Panc1 (cell line): Measurements from ENCODE around the gene PRPS1. TPM values are rescaled to one million over a fixed set of nuclear protein-coding genes. Genes with fewer than 3 reads are reported as not detected.

ENCODE experiments used
- ATAC-seq: fragments of 200-7000 bp; cut with Tn5 transposase; 2 replicates; pipeline ENCODE4 v1.9.1; 2020; ENCODE audit warnings: mild to moderate bottlenecking, moderate library complexity
- BruUV-seq: library from RNA; stranded (reverse); fragments of 400-500 nt; replicated peaks from 2 replicates; lab custom pipeline; 2021; lab: Mats Ljungman, UMichigan
- CTCF ChIA-PET: fragments of 300-600 bp; sonication (Branson Sonifier 250); formaldehyde crosslinking; loops from one replicate; lab custom pipeline; 2022; ENCODE audit warnings: antibody characterized with exemption; lab: Charles Lee
- POLR2A ChIA-PET: fragments of 300-600 bp; sonication (Branson Sonifier 250); formaldehyde crosslinking; loops from one replicate; lab custom pipeline; 2022; ENCODE audit warnings: antibody characterized with exemption; lab: Charles Lee
- DNase-seq: peaks from one replicate; pipeline ENCODE4 v3.0.0-alpha.2; 2010; ENCODE audit warnings: low read depth, low spot score
- H3K27ac ChIP-seq: 2 replicates; pipeline ENCODE4 v1.5.1; 2011; ENCODE audit warnings: mild to moderate bottlenecking, low read length, inconsistent platforms
- H3K27me3 ChIP-seq: fragments of 200-500 bp; sonication (Bioruptor generic); 2 replicates; pipeline ENCODE4 v1.6.0; 2014; ENCODE audit warnings: low read length, inconsistent platforms; ENCODE audit not compliant: control insufficient read depth, insufficient read depth
- H3K36me3 ChIP-seq: fragments of 200-500 bp; sonication (Bioruptor generic); 2 replicates; pipeline ENCODE4 v1.5.1; 2014; ENCODE audit warnings: inconsistent platforms, mild to moderate bottlenecking, low read length, moderate library complexity; ENCODE audit not compliant: control insufficient read depth, insufficient read depth
- H3K4me1 ChIP-seq: 2 replicates; pipeline ENCODE4 v1.5.1; 2011; ENCODE audit warnings: inconsistent platforms, mild to moderate bottlenecking, low read length, moderate library complexity; ENCODE audit not compliant: control insufficient read depth, insufficient read depth
- H3K4me3 ChIP-seq, 2 experiments: 2 replicates each; pipeline ENCODE4 v1.5.1; 2011 to 2012; ENCODE audit warnings: low read depth in 2 of 2, low read length in 2 of 2, mild to moderate bottlenecking in 2 of 2, inconsistent platforms in 1 of 2, moderate library complexity in 1 of 2
- H3K9me3 ChIP-seq: fragments of 200-500 bp; sonication (Bioruptor generic); 2 replicates; pipeline ENCODE4 v1.5.1; 2014; ENCODE audit warnings: low read depth, mild to moderate bottlenecking, inconsistent platforms, low read length, moderate library complexity; ENCODE audit not compliant: control insufficient read depth, insufficient read depth
- POLR2AphosphoS5 ChIP-seq: IDR thresholded peaks from 2 replicates; pipeline ENCODE4 v1.6.1; 2012; ENCODE audit warnings: mild to moderate bottlenecking, low read depth, low read length, moderate library complexity
- SIN3A ChIP-seq: IDR thresholded peaks from 2 replicates; pipeline ENCODE4 v1.6.1; 2012; ENCODE audit warnings: low read depth, mild to moderate bottlenecking, low read length, moderate library complexity, borderline replicate concordance; ENCODE audit not compliant: insufficient read depth
- TCF7L2 ChIP-seq: IDR thresholded peaks from 2 replicates; pipeline ENCODE4 v1.6.1; 2011; ENCODE audit warnings: mild to moderate bottlenecking, low read depth, low read length, inconsistent platforms
- in situ Hi-C: cut with HindIII; loops from 2 replicates; pipeline ENCODE4 v1.10.0; 2016; ENCODE audit warnings: low sequenced_read_pairs, low pct_unique_long_range_greater_than_20kb
- intact Hi-C: fragments of 100-400 bp; cut with micrococcal nuclease; formaldehyde crosslinking; loops from one replicate; pipeline ENCODE4 v1.10.0; 2022; ENCODE audit not compliant: unreplicated experiment
- total RNA-seq: library from RNA; stranded (reverse); gene quantifications from one replicate; pipeline ENCODE4 v1.2.1, GENCODE V29; 2021; ENCODE audit not compliant: unreplicated experiment
- TF ChIP-seq, protein P1 (sequence below): fragments of 450-650 bp; IDR thresholded peaks from 2 replicates; pipeline ENCODE4 v1.5.1; 2017; ENCODE audit warnings: mild to moderate bottlenecking
- TF ChIP-seq, protein P2 (sequence below), 2 experiments: IDR thresholded peaks; 2 replicates each; pipeline ENCODE4 v1.6.1; 2011 to 2012; ENCODE audit warnings: low read depth in 2 of 2, control low read depth in 1 of 2, low read length in 1 of 2, mild to moderate bottlenecking in 1 of 2, moderate library complexity in 1 of 2; ENCODE audit not compliant: insufficient read depth in 1 of 2

Gene PRPS1
- total RNA-seq, 1 experiment from 2014 or later, result 152 TPM

DNA sequence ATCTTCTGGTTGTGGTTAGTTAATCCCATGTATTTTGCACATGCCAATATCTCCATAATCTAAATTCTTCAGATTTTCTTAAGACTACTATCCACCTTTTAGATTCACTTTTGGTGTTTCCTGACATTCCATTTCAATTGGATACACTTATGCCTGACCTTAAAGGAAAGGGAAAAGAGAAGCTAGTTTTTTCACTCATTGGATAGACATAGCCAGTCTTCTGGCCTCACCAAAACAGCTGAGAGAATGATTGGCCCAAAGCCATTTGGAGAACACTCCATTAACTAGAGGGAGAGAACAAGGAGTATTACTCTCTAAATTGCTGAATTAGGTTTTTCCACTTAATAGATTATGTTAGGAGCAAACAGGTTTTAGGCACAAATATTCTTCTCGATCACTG lies 4.0 kb downstream of the PRPS1 start:
- TSS peak; percentile 6 for BruUV-seq
- in situ Hi-C loops, result no loop called here
- Histone ChIP-seq H3K4me1 (peaks cover 25% of the 10 kb centered on the region), H3K27ac (no peak overlapping the region), H3K36me3 (no peaks in the 10 kb centered on the region; the same call in 1 of the 2 replicates), H3K4me3 (no peak overlapping the region), H3K9me3 (no peaks in the 10 kb centered on the region), H3K27me3 (no peaks in the 10 kb centered on the region)
- intact Hi-C loops, result no loop called here
- TF ChIP-seq, protein P1, sequence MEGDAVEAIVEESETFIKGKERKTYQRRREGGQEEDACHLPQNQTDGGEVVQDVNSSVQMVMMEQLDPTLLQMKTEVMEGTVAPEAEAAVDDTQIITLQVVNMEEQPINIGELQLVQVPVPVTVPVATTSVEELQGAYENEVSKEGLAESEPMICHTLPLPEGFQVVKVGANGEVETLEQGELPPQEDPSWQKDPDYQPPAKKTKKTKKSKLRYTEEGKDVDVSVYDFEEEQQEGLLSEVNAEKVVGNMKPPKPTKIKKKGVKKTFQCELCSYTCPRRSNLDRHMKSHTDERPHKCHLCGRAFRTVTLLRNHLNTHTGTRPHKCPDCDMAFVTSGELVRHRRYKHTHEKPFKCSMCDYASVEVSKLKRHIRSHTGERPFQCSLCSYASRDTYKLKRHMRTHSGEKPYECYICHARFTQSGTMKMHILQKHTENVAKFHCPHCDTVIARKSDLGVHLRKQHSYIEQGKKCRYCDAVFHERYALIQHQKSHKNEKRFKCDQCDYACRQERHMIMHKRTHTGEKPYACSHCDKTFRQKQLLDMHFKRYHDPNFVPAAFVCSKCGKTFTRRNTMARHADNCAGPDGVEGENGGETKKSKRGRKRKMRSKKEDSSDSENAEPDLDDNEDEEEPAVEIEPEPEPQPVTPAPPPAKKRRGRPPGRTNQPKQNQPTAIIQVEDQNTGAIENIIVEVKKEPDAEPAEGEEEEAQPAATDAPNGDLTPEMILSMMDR, result no peak
- TF ChIP-seq SIN3A (no peak), TCF7L2 (no peak), POLR2AphosphoS5 (no peak)
- TF ChIP-seq, protein P2, sequence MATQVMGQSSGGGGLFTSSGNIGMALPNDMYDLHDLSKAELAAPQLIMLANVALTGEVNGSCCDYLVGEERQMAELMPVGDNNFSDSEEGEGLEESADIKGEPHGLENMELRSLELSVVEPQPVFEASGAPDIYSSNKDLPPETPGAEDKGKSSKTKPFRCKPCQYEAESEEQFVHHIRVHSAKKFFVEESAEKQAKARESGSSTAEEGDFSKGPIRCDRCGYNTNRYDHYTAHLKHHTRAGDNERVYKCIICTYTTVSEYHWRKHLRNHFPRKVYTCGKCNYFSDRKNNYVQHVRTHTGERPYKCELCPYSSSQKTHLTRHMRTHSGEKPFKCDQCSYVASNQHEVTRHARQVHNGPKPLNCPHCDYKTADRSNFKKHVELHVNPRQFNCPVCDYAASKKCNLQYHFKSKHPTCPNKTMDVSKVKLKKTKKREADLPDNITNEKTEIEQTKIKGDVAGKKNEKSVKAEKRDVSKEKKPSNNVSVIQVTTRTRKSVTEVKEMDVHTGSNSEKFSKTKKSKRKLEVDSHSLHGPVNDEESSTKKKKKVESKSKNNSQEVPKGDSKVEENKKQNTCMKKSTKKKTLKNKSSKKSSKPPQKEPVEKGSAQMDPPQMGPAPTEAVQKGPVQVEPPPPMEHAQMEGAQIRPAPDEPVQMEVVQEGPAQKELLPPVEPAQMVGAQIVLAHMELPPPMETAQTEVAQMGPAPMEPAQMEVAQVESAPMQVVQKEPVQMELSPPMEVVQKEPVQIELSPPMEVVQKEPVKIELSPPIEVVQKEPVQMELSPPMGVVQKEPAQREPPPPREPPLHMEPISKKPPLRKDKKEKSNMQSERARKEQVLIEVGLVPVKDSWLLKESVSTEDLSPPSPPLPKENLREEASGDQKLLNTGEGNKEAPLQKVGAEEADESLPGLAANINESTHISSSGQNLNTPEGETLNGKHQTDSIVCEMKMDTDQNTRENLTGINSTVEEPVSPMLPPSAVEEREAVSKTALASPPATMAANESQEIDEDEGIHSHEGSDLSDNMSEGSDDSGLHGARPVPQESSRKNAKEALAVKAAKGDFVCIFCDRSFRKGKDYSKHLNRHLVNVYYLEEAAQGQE (IDR thresholded peaks at IDR 0.05; ENCODE audit: insufficient read depth in 1 of 2, low read depth in 2 of 2, low read length in 1 of 2), result no peak
- DNase-seq (no peak), ATAC-seq (no peak)
- ChIA-PET CTCF (interaction anchor here (0.9 kb wide), 1 partner anchor 94 kb away, joined by 9 read pairs; no protein-coding TSS in a partner anchor), POLR2A (no interaction called here)

GRCh38 chrX:107646735-107647134 lies 18.4 kb downstream of the PRPS1 start:
- no peak for DNase-seq
- in situ Hi-C loops, result no loop called here
- no peaks in the 10 kb centered on the region for H3K27me3 ChIP-seq
- no peaks in the 10 kb centered on the region for H3K4me1 ChIP-seq
- no TSS peak for BruUV-seq
- H3K4me3 ChIP-seq, result no peak overlapping the region
- H3K27ac ChIP-seq, result no peak overlapping the region
- intact Hi-C loops, result no loop called here
- peaks cover 5% of the 10 kb centered on the region; the same call in 1 of the 2 replicates for H3K36me3 ChIP-seq
- TF ChIP-seq POLR2AphosphoS5, result no peak
- no peak for TF ChIP-seq SIN3A
- TF ChIP-seq, protein P1, result no peak
- TF ChIP-seq, protein P2 (IDR thresholded peaks at IDR 0.05; ENCODE audit: insufficient read depth in 1 of 2, low read depth in 2 of 2, low read length in 1 of 2), result no peak
- no peak for TF ChIP-seq TCF7L2
- peak; percentile 62; the same call in 1 of the 2 replicates for ATAC-seq
- POLR2A ChIA-PET, result no interaction called here
- CTCF ChIA-PET, result no interaction called here
- H3K9me3 ChIP-seq, result no peaks in the 10 kb centered on the region
